A549 (cell line): ENCODE data around the gene CTR9. TPM values are rescaled to one million over a fixed set of nuclear protein-coding genes. Genes with fewer than 3 reads are reported as not detected.
A peak's percentile ranks its signal among the peaks of the same experiment; 100 is the strongest.

Experiments
- ATAC-seq, 2 experiments: fragments of 200-7000 bp in 1 of 2; fragments of >200 bp in 1 of 2; cut with Nextera tagmentation in 1 of 2; cut with Tn5 transposase in 1 of 2; 3 replicates each; pipeline versions ENCODE4 v1.8.0 to v1.9.1; 2018 to 2020; ENCODE audit warnings: mild to moderate bottlenecking in 1 of 2, moderate library complexity in 1 of 2
- CTCF ChIA-PET: fragments of 300-600 bp; sonication (Branson Sonifier 250); formaldehyde crosslinking; extraction: SDS; loops from one replicate; lab custom pipeline; 2021; ENCODE audit warnings: antibody characterized with exemption, inconsistent platforms; lab: Yijun Ruan, JAX
- POLR2A ChIA-PET: fragments of 350-600 bp; formaldehyde crosslinking; extraction: SDS; loops from one replicate; lab custom pipeline; 2021; ENCODE audit warnings: antibody characterized with exemption, inconsistent platforms; lab: Yijun Ruan, JAX
- DNase-seq, 2 experiments: peaks; one replicate each; pipeline versions ENCODE4 v3.0.0 to v3.0.0-alpha.2; 2011 to 2016; ENCODE audit warnings: low read depth in 1 of 2, low spot score in 1 of 2
- FAIRE-seq: peaks from 2 replicates; lab custom pipeline; 2011; peaks lifted over from hg19 to GRCh38; lab: Jason Lieb, UNC
- H3K27ac ChIP-seq, 2 experiments: fragments of >200 bp; sonication (Bioruptor Twin); formaldehyde crosslinking; 3 replicates each; pipeline ENCODE4 v1.5.1; 2016 to 2017
- H3K4me1 ChIP-seq: fragments of >200 bp; sonication (Bioruptor Twin); formaldehyde crosslinking; 3 replicates; pipeline ENCODE4 v1.6.1; 2016
- H3K4me2 ChIP-seq: fragments of >200 bp; sonication (Bioruptor Twin); formaldehyde crosslinking; 3 replicates; pipeline ENCODE4 v1.6.1; 2016
- H3K4me3 ChIP-seq: fragments of >200 bp; sonication (Bioruptor Twin); formaldehyde crosslinking; 3 replicates; pipeline ENCODE4 v1.5.1; 2016
- H3K9me3 ChIP-seq: fragments of >200 bp; sonication (Bioruptor Twin); formaldehyde crosslinking; 3 replicates; pipeline ENCODE4 v1.6.1; 2016
- CBX2 ChIP-seq: fragments of 200-600 bp; sonication (generic); IDR thresholded peaks from 2 replicates; pipeline ENCODE4 v1.6.1; 2016; ENCODE audit warnings: low read depth, mild to moderate bottlenecking, borderline replicate concordance
- CEBPB ChIP-seq, 2 experiments: fragments of >200 bp in 1 of 2; sonication (Bioruptor Twin) in 1 of 2; formaldehyde crosslinking in 1 of 2; IDR thresholded peaks; 2 replicates each; pipeline ENCODE4 v1.6.1; 2012 to 2016
- CHD4 ChIP-seq: fragments of 200-600 bp; sonication (generic); IDR thresholded peaks from 2 replicates; pipeline ENCODE4 v1.6.1; 2016; ENCODE audit warnings: antibody characterized with exemption, mild to moderate bottlenecking, borderline replicate concordance
- EHF ChIP-seq: fragments of 250-450 bp; sonication (Bioruptor Pico); IDR thresholded peaks from 2 replicates; pipeline ENCODE4 v1.5.0; 2020; ENCODE audit warnings: mild to moderate bottlenecking
- ESRRA ChIP-seq: fragments of 150-350 bp; IDR thresholded peaks from 2 replicates; pipeline ENCODE4 v1.6.1; 2014; ENCODE audit warnings: mild to moderate bottlenecking, low read length, borderline replicate concordance
- FOXS1 ChIP-seq: fragments of 250-450 bp; sonication (Bioruptor Pico); IDR thresholded peaks from 2 replicates; pipeline ENCODE4 v1.5.0; 2020; ENCODE audit warnings: mild to moderate bottlenecking, moderate library complexity
- HOXA7 ChIP-seq: fragments of 250-450 bp; sonication (Bioruptor Pico); IDR thresholded peaks from 2 replicates; pipeline ENCODE4 v1.5.0; 2020; ENCODE audit warnings: mild to moderate bottlenecking, moderate library complexity
- JUN ChIP-seq, 2 experiments: fragments of >200 bp; sonication (Bioruptor Twin); formaldehyde crosslinking; IDR thresholded peaks; 2 replicates in 1 of 2; 3 replicates in 1 of 2; pipeline ENCODE4 v1.6.1; 2016 to 2017
- KDM5A ChIP-seq: fragments of 200-600 bp; sonication (generic); IDR thresholded peaks from 2 replicates; pipeline ENCODE4 v1.6.1; 2016; ENCODE audit warnings: antibody characterized with exemption, mild to moderate bottlenecking
- MAFK ChIP-seq: fragments of 450-650 bp; IDR thresholded peaks from 2 replicates; pipeline ENCODE4 v1.6.1; 2014; ENCODE audit not compliant: partially characterized antibody
- MAZ ChIP-seq: fragments of 150-350 bp; IDR thresholded peaks from 2 replicates; pipeline ENCODE4 v1.6.1; 2014; ENCODE audit warnings: antibody characterized with exemption, low read depth, low read length, borderline replicate concordance
- MYC ChIP-seq: IDR thresholded peaks from 2 replicates; pipeline ENCODE4 v1.6.1; 2012; ENCODE audit warnings: mild to moderate bottlenecking, inconsistent platforms, low read length, improper control_type of control experiment, borderline replicate concordance
- NPAS2 ChIP-seq: fragments of 250-450 bp; sonication (Bioruptor Pico); IDR thresholded peaks from 2 replicates; pipeline ENCODE4 v1.8.0; 2022; ENCODE audit warnings: mild to moderate bottlenecking, moderate library complexity, borderline replicate concordance
- PHF8 ChIP-seq: fragments of 200-600 bp; sonication (generic); IDR thresholded peaks from 2 replicates; pipeline ENCODE4 v1.6.1; 2016; ENCODE audit warnings: low read depth, mild to moderate bottlenecking, antibody characterized with exemption, moderate library complexity, borderline replicate concordance
- POLR2A ChIP-seq: IDR thresholded peaks from 2 replicates; pipeline ENCODE4 v1.6.1; 2012; ENCODE audit warnings: mild to moderate bottlenecking, low read length
- POLR2AphosphoS2 ChIP-seq: conservative IDR thresholded peaks from 2 replicates; pipeline ENCODE4 v1.6.1; 2012; ENCODE audit warnings: low read length, improper control_type of control experiment, inconsistent platforms
- RAD21 ChIP-seq, 2 experiments: fragments of >200 bp in 1 of 2; sonication (Bioruptor Twin) in 1 of 2; formaldehyde crosslinking in 1 of 2; IDR thresholded peaks in 1 of 2; conservative IDR thresholded peaks in 1 of 2; 2 replicates in 1 of 2; 3 replicates in 1 of 2; pipeline ENCODE4 v1.6.1; 2012 to 2018; ENCODE audit warnings: inconsistent platforms in 1 of 2
- RARB ChIP-seq: fragments of 250-450 bp; sonication (Bioruptor Pico); IDR thresholded peaks from 2 replicates; pipeline ENCODE4 v1.8.0; 2021; ENCODE audit warnings: mild to moderate bottlenecking, moderate library complexity
- RFX5 ChIP-seq: fragments of 450-650 bp; IDR thresholded peaks from 2 replicates; pipeline ENCODE4 v1.7.1; 2014; ENCODE audit warnings: antibody characterized with exemption, mild to moderate bottlenecking, moderate library complexity
- RNF2 ChIP-seq: fragments of 200-600 bp; sonication (generic); IDR thresholded peaks from 2 replicates; pipeline ENCODE4 v1.6.1; 2016; ENCODE audit warnings: low read depth, mild to moderate bottlenecking, antibody characterized with exemption, moderate library complexity, borderline replicate concordance
- SMC3 ChIP-seq: fragments of >200 bp; sonication (Bioruptor Twin); formaldehyde crosslinking; IDR thresholded peaks from 3 replicates; pipeline ENCODE4 v1.6.1; 2018; ENCODE audit warnings: inconsistent platforms
- SREBF2 ChIP-seq: fragments of 450-650 bp; IDR thresholded peaks from 2 replicates; pipeline ENCODE4 v1.6.1; 2014; ENCODE audit warnings: mild to moderate bottlenecking, moderate library complexity
- TP53 ChIP-seq: fragments of 250-450 bp; sonication (Bioruptor Pico); IDR thresholded peaks from 2 replicates; pipeline ENCODE4 v1.5.0; 2021; ENCODE audit warnings: mild to moderate bottlenecking, moderate library complexity
- ZC3H11A ChIP-seq: fragments of 450-650 bp; IDR thresholded peaks from 2 replicates; pipeline ENCODE4 v1.6.1; 2014; ENCODE audit warnings: antibody characterized with exemption, mild to moderate bottlenecking
- ZSCAN20 ChIP-seq: fragments of 250-450 bp; sonication (Bioruptor Pico); IDR thresholded peaks from 2 replicates; pipeline ENCODE4 v1.8.0; 2022; ENCODE audit warnings: mild to moderate bottlenecking, moderate library complexity
- WGBS: methylation state at CpG from one replicate; pipeline ENCODE4 v1.1.6; 2017; ENCODE audit errors: missing lambda C conversion rate; 5-methylcytosine and 5-hydroxymethylcytosine counted together
- polyA minus RNA-seq: library from RNA; depleted of rRNA, polyadenylated mRNA; stranded (reverse); fragments of >200 nt; gene quantifications from 2 replicates; pipeline ENCODE4 v1.2.3, GENCODE V29; 2011; rRNA and poly(A)+ RNA removed
- polyA plus RNA-seq, 4 experiments: library from polyadenylated mRNA; depleted of rRNA in 3 of 4; stranded (reverse); fragments of >200 nt; fragmentation: RNase III in 1 of 4; extraction: RNeasy Plus Mini Kit Qiagen cat#74134 plus additional on column Dnase treatment in 1 of 4; gene quantifications; 2 replicates in 3 of 4; 3 replicates in 1 of 4; pipeline ENCODE4 v1.2.3, GENCODE V29; 2011 to 2017
- TF ChIP-seq, protein P1 (sequence below): fragments of 200-600 bp; sonication (generic); IDR thresholded peaks from 2 replicates; pipeline ENCODE4 v1.6.1; 2016; ENCODE audit warnings: antibody characterized with exemption, mild to moderate bottlenecking, moderate library complexity
- TF ChIP-seq, protein P2 (sequence below): fragments of 250-450 bp; sonication (Bioruptor Pico); IDR thresholded peaks from 2 replicates; pipeline ENCODE4 v1.5.0; 2020; ENCODE audit warnings: low read depth, mild to moderate bottlenecking, moderate library complexity
- TF ChIP-seq, protein P3 (sequence below): IDR thresholded peaks from 2 replicates; pipeline ENCODE4 v1.6.1; 2012
- TF ChIP-seq, protein P4 (sequence below): IDR thresholded peaks from 2 replicates; pipeline ENCODE4 v1.6.1; 2012
- TF ChIP-seq, protein P5 (sequence below): fragments of >200 bp; sonication (Bioruptor Twin); formaldehyde crosslinking; IDR thresholded peaks from 2 replicates; pipeline ENCODE4 v1.6.1; 2016
- TF ChIP-seq, protein P6 (sequence below): fragments of >200 bp; sonication (Bioruptor Twin); formaldehyde crosslinking; IDR thresholded peaks from 3 replicates; pipeline ENCODE4 v1.6.1; 2016

Gene CTR9
- polyA plus RNA-seq (2011; rRNA removed), result 24.8 and 31.2 TPM in 2 replicates
- polyA plus RNA-seq (2012; cell fraction: cytosol; rRNA removed), result 6.4 and 7.1 TPM in 2 replicates
- polyA plus RNA-seq (2012; cell fraction: nucleus; rRNA removed), result 6.0 and 8.2 TPM in 2 replicates
- polyA plus RNA-seq (2017; fragmentation: RNase III; extraction: RNeasy Plus Mini Kit Qiagen cat#74134 plus additional on column Dnase treatment), result 30.6 to 35.3 TPM (median 35.0 TPM) in 3 replicates
- polyA minus RNA-seq, result 9.1 and 14.9 TPM in 2 replicates

DNA sequence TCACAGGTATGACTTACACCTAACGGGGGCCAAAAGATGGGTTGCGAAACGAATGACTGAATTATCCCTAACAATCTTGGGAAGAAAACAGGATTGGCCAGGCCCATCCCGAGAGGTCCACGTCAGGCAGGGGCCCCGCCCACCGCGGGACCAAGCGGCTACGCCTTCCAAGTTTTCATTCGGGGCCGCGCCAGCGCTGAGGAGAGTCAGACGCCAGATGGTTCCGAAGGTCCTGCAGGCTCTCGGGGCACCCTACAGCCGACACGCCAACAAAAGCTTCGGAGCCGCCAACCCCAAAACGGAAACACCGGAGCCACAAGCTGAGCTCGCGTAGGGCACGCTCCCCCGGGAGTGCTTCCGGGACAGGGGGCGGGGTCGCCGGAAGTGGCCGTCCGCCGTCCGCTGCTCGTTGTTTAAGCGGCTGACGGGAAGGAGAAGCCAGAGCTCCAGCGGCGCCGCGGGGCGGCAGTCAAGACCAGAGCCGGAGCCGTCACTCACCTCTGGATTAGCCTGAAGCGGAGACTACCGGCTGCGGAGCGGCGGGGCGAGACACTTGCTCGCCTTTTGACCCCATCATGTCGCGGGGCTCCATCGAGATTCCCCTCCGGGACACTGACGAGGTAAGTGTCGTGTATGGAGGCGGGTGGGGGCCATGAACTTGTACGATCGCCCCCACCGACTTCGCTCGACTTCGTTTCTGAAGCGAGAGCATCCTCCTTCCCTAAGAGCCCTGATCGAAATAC lies at the start of gene CTR9:
TSS of gene CTR9 (plus strand) at position 409 of the 743 bp plus-strand sequence. CDS start at position 576, 167 bp downstream.
- peak within 1 kb of the TSS; percentile 86 to 92 for H3K27ac ChIP-seq
- WGBS, result 3% methylated on average over 57 of the region's 67 CpGs
- peak; percentile 98 to 99 for ATAC-seq
- peak within 1 kb of the TSS; percentile 83 for H3K4me2 ChIP-seq
- H3K4me3 ChIP-seq, result peak within 1 kb of the TSS; percentile 78
- peaks cover 9% of the 10 kb centered on the region; the same call in 1 of the 3 replicates for H3K4me1 ChIP-seq
- FAIRE-seq, result no peak
- H3K9me3 ChIP-seq, result no peaks in the 10 kb centered on the region
- ChIA-PET POLR2A (interaction anchor here (0.6 to 1.5 kb wide), 19 partner anchors 9 to 1336 kb away, joined by 3 to 21 read pairs (median 4); partner anchors contain the start of genes ADM, AMPD3, EIF4G2 and GALNT18), CTCF (interaction anchor here (0.8 to 1.1 kb wide), 4 partner anchors 13 to 443 kb away, joined by 3 to 4 read pairs (median 3); no protein-coding TSS in a partner anchor)
- peak; percentile 85 to 94 for DNase-seq
- TF ChIP-seq, protein P1, sequence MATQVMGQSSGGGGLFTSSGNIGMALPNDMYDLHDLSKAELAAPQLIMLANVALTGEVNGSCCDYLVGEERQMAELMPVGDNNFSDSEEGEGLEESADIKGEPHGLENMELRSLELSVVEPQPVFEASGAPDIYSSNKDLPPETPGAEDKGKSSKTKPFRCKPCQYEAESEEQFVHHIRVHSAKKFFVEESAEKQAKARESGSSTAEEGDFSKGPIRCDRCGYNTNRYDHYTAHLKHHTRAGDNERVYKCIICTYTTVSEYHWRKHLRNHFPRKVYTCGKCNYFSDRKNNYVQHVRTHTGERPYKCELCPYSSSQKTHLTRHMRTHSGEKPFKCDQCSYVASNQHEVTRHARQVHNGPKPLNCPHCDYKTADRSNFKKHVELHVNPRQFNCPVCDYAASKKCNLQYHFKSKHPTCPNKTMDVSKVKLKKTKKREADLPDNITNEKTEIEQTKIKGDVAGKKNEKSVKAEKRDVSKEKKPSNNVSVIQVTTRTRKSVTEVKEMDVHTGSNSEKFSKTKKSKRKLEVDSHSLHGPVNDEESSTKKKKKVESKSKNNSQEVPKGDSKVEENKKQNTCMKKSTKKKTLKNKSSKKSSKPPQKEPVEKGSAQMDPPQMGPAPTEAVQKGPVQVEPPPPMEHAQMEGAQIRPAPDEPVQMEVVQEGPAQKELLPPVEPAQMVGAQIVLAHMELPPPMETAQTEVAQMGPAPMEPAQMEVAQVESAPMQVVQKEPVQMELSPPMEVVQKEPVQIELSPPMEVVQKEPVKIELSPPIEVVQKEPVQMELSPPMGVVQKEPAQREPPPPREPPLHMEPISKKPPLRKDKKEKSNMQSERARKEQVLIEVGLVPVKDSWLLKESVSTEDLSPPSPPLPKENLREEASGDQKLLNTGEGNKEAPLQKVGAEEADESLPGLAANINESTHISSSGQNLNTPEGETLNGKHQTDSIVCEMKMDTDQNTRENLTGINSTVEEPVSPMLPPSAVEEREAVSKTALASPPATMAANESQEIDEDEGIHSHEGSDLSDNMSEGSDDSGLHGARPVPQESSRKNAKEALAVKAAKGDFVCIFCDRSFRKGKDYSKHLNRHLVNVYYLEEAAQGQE, result peak; percentile 27; the same call in 1 of the 2 replicates
- TF ChIP-seq EHF (CRISPR knock-in tag) (no peak), SREBF2 (no peak), RFX5 (no peak), POLR2AphosphoS2 (no peak), RAD21 (conservative IDR thresholded peaks at IDR 0.05 in 1 of 2, IDR thresholded peaks at IDR 0.05 in 1 of 2) (peak; percentile 27 to 45; a peak in 3 of 5 replicates), TP53 (CRISPR knock-in tag) (no peak), JUN (IDR thresholded peaks at IDR 0.05) (peak in 1 of 2 experiments; percentile 92; a peak in 4 of 5 replicates), ZSCAN20 (CRISPR knock-in tag) (no peak), SMC3 (peak; percentile 26; the same call in 2 of the 3 replicates), HOXA7 (CRISPR knock-in tag) (no peak), KDM5A (no peak), MAZ (0 out of 2 replicates have a peak, but pooled peaks have one; percentile 38), PHF8 (peak; percentile 97), POLR2A (peak; percentile 76), MAFK (no peak), FOXS1 (CRISPR knock-in tag) (no peak), RARB (CRISPR knock-in tag) (no peak), RNF2 (no peak), CEBPB (IDR thresholded peaks at IDR 0.05) (peak; percentile 87 to 96; a peak in 3 of 4 replicates), CHD4 (no peak), ESRRA (no peak), ZC3H11A (no peak), MYC (peak; percentile 69), NPAS2 (CRISPR knock-in tag) (no peak), CBX2 (no peak)
- TF ChIP-seq, protein P2, sequence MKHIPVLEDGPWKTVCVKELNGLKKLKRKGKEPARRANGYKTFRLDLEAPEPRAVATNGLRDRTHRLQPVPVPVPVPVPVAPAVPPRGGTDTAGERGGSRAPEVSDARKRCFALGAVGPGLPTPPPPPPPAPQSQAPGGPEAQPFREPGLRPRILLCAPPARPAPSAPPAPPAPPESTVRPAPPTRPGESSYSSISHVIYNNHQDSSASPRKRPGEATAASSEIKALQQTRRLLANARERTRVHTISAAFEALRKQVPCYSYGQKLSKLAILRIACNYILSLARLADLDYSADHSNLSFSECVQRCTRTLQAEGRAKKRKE, result no peak
- TF ChIP-seq, protein P3, sequence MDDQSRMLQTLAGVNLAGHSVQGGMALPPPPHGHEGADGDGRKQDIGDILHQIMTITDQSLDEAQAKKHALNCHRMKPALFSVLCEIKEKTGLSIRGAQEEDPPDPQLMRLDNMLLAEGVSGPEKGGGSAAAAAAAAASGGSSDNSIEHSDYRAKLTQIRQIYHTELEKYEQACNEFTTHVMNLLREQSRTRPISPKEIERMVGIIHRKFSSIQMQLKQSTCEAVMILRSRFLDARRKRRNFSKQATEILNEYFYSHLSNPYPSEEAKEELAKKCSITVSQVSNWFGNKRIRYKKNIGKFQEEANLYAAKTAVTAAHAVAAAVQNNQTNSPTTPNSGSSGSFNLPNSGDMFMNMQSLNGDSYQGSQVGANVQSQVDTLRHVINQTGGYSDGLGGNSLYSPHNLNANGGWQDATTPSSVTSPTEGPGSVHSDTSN, result no peak
- TF ChIP-seq, protein P4, sequence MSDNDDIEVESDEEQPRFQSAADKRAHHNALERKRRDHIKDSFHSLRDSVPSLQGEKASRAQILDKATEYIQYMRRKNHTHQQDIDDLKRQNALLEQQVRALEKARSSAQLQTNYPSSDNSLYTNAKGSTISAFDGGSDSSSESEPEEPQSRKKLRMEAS, result peak; percentile 93
- TF ChIP-seq, protein P5, sequence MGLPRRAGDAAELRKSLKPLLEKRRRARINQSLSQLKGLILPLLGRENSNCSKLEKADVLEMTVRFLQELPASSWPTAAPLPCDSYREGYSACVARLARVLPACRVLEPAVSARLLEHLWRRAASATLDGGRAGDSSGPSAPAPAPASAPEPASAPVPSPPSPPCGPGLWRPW, result no peak
- TF ChIP-seq, protein P6, sequence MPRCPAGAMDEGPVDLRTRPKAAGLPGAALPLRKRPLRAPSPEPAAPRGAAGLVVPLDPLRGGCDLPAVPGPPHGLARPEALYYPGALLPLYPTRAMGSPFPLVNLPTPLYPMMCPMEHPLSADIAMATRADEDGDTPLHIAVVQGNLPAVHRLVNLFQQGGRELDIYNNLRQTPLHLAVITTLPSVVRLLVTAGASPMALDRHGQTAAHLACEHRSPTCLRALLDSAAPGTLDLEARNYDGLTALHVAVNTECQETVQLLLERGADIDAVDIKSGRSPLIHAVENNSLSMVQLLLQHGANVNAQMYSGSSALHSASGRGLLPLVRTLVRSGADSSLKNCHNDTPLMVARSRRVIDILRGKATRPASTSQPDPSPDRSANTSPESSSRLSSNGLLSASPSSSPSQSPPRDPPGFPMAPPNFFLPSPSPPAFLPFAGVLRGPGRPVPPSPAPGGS, result peak; percentile 62; the same call in 1 of the 3 replicates
